NCI-H2081 treated with DMSO at 0.1 percent for 48 hours (cell line): ENCODE measurements around the gene SSBP2.

Source experiments
- DNase-seq: peaks from one replicate; lab custom pipeline; 2025; lab: John Stamatoyannopoulos, UW

SSBP2 gene

GRCh38 chr5:81751009-81751835 is at the start of gene SSBP2:
Gene SSBP2 (minus strand): TSS chr5:81751097. CDS start chr5:81751042, 55 bp downstream.
- DNase-seq: peak; percentile 63

GRCh38 chr5:81795666-81796065 is 44.8 kb upstream of the SSBP2 start:
- no peak for DNase-seq

GRCh38 chr5:81794226-81794625 is 43.3 kb upstream of the SSBP2 start:
- DNase-seq: no peak

GRCh38 chr5:81790336-81790735 is 39.4 kb upstream of the SSBP2 start:
- no peak for DNase-seq

- DNase-seq: no peak
These were observed 38.1 kb upstream of the SSBP2 start for GRCh38 chr5:81789033-81789432.

GRCh38 chr5:81788329-81788728 is 37.4 kb upstream of the SSBP2 start:
- no peak for DNase-seq

- DNase-seq: no peak
These were observed 36.8 kb upstream of the SSBP2 start for GRCh38 chr5:81787474-81788242.

- DNase-seq: no peak
These were observed 36.1 kb upstream of the SSBP2 start for GRCh38 chr5:81786991-81787390.

GRCh38 chr5:81786496-81786895 is 35.6 kb upstream of the SSBP2 start:
- DNase-seq: no peak

GRCh38 chr5:81785322-81785721 is 34.4 kb upstream of the SSBP2 start:
- no peak for DNase-seq

- no peak for DNase-seq
These were observed 32.5 kb upstream of the SSBP2 start for GRCh38 chr5:81783401-81783800.

- no peak for DNase-seq
These were observed 31.9 kb upstream of the SSBP2 start for GRCh38 chr5:81782811-81783210.

GRCh38 chr5:81779916-81780266 is 29.0 kb upstream of the SSBP2 start:
- DNase-seq: no peak

GRCh38 chr5:81779125-81779915 is 28.4 kb upstream of the SSBP2 start:
- DNase-seq: no peak

GRCh38 chr5:81778642-81779041 is 27.7 kb upstream of the SSBP2 start:
- DNase-seq: no peak

- DNase-seq: no peak
These were observed 25.4 kb upstream of the SSBP2 start for GRCh38 chr5:81776258-81776657.

- DNase-seq: no peak
These were observed 23.5 kb upstream of the SSBP2 start for GRCh38 chr5:81774374-81774773.

- no peak for DNase-seq
These were observed 22.7 kb upstream of the SSBP2 start for GRCh38 chr5:81773574-81773973.

- no peak for DNase-seq
These were observed 22.3 kb upstream of the SSBP2 start for GRCh38 chr5:81773161-81773560.

GRCh38 chr5:81772488-81772887 is 21.6 kb upstream of the SSBP2 start:
- no peak for DNase-seq

GRCh38 chr5:81768935-81769452 is 18.1 kb upstream of the SSBP2 start:
- no peak for DNase-seq

- DNase-seq: no peak
These were observed 17.0 kb upstream of the SSBP2 start for GRCh38 chr5:81767938-81768337.
